ENCODE results near the gene GOLGA7B.

The GOLGA7B gene

DNA sequence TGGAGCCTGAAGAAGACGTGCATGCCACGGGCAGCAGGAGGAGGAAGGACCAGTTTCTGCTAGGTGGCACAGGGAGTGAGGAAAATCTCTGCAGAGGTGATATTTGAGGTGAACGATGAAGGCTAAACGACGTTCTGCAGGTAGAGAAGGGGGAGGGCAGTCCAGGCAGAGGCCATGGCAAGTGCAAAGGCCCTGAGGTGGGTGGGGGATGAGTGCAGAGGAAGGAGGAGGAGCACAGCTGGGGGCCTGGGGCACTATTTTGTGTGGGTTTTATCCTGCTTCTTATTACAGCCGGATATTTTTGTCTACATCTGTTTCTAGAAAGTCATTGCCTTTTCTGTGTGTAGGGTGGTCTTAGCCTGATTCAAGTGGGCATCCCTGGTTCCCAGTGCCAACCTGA, 57.6 kb downstream of the GOLGA7B start:
- H3K4ac ChIP-seq (ENCODE audit: low read depth in 1 of 2, low read length in 2 of 2): no peak overlapping the region
- H2BK120ac ChIP-seq (ENCODE audit: low read depth, low read length): no peak overlapping the region
- H3K9ac ChIP-seq (ENCODE audit: low read length): no peak overlapping the region
- peaks cover 1% of the 10 kb centered on the region for H3K4me1 ChIP-seq (ENCODE audit: control insufficient read depth, insufficient read depth, low read depth, low read length)
- H2AFZ ChIP-seq (ENCODE audit: low read depth, low read length): no peak overlapping the region
- no peak overlapping the region for H3K4me3 ChIP-seq (ENCODE audit: insufficient read depth in 1 of 2, low read depth in 1 of 2, low read length in 2 of 2)
- H3K9me3 ChIP-seq (ENCODE audit: control insufficient read depth, low read length): no peaks in the 10 kb centered on the region
- H3K4me2 ChIP-seq (ENCODE audit: low read length, poor library complexity, severe bottlenecking): no peak overlapping the region
- no peak overlapping the region for H4K8ac ChIP-seq (ENCODE audit: low read length)
- no peaks in the 10 kb centered on the region for H3K36me3 ChIP-seq (ENCODE audit: control insufficient read depth in 1 of 2, insufficient read depth in 2 of 2, low read depth in 1 of 2, low read length in 2 of 2)
- H4K91ac ChIP-seq (ENCODE audit: low read length): no peak overlapping the region
- DNase-seq: no peak
- no peak overlapping the region for H3K14ac ChIP-seq (ENCODE audit: low read length in 2 of 2)
- no peak overlapping the region for H2AK5ac ChIP-seq (ENCODE audit: low read length, severe bottlenecking)
- H3K23ac ChIP-seq (ENCODE audit: low read length in 2 of 2): no peak overlapping the region
- H3K79me1 ChIP-seq (replicated peaks; ENCODE audit: low read length, poor library complexity, severe bottlenecking): no peaks in the 10 kb centered on the region
- 87% methylated on average over 5 of the region's 6 CpGs for WGBS
- peaks cover 75 to 94% of the 10 kb centered on the region in 2 experiments for H3K27me3 ChIP-seq (ENCODE audit: control insufficient read depth in 1 of 2, insufficient read depth in 1 of 2, low read length in 2 of 2)
- no peak overlapping the region for H2BK15ac ChIP-seq (ENCODE audit: low read depth, poor library complexity, severe bottlenecking)
- H3K27ac ChIP-seq (ENCODE audit: low read length, poor library complexity, severe bottlenecking): no peak overlapping the region
- H2BK5ac ChIP-seq (ENCODE audit: low read depth, low read length, poor library complexity, severe bottlenecking): no peak overlapping the region
- H3K18ac ChIP-seq (ENCODE audit: low read depth in 1 of 2, low read length in 2 of 2): no peak overlapping the region
- H2BK12ac ChIP-seq (ENCODE audit: low read length in 2 of 2): no peak overlapping the region

- no peak overlapping the region for H3K4me3 ChIP-seq (ENCODE audit: insufficient read depth in 1 of 2, low read depth in 1 of 2, low read length in 2 of 2)
These were observed 58.2 kb downstream of the GOLGA7B start for GRCh38 chr10:97907830-97908229.

GRCh38 chr10:97910661-97911060, 61.0 kb downstream of the GOLGA7B start:
- no peak overlapping the region for H3K9ac ChIP-seq (ENCODE audit: low read length)
- H3K4ac ChIP-seq (ENCODE audit: low read depth in 1 of 2, low read length in 2 of 2): no peak overlapping the region
- H2BK5ac ChIP-seq (ENCODE audit: low read depth, low read length, poor library complexity, severe bottlenecking): no peak overlapping the region
- peaks cover 3% of the 10 kb centered on the region for H3K4me1 ChIP-seq (ENCODE audit: control insufficient read depth, insufficient read depth, low read depth, low read length)
- 79% methylated on average over 4 of the region's 4 CpGs for WGBS
- no peak overlapping the region for H3K4me2 ChIP-seq (ENCODE audit: low read length, poor library complexity, severe bottlenecking)
- H4K8ac ChIP-seq (ENCODE audit: low read length): no peak overlapping the region
- no peaks in the 10 kb centered on the region for H3K9me3 ChIP-seq (ENCODE audit: control insufficient read depth, low read length)
- H3K36me3 ChIP-seq (ENCODE audit: control insufficient read depth in 1 of 2, insufficient read depth in 2 of 2, low read depth in 1 of 2, low read length in 2 of 2): no peaks in the 10 kb centered on the region
- no peak overlapping the region for H3K23ac ChIP-seq (ENCODE audit: low read length in 2 of 2)
- H3K14ac ChIP-seq (ENCODE audit: low read length in 2 of 2): no peak overlapping the region
- H2BK12ac ChIP-seq (ENCODE audit: low read length in 2 of 2): no peak overlapping the region
- no peak overlapping the region for H2AFZ ChIP-seq (ENCODE audit: low read depth, low read length)
- H3K27ac ChIP-seq (ENCODE audit: low read length, poor library complexity, severe bottlenecking): no peak overlapping the region
- no peak overlapping the region for H2AK5ac ChIP-seq (ENCODE audit: low read length, severe bottlenecking)
- H3K27me3 ChIP-seq (ENCODE audit: control insufficient read depth in 1 of 2, insufficient read depth in 1 of 2, low read length in 2 of 2): peaks cover 68 to 95% of the 10 kb centered on the region in 2 experiments
- H4K91ac ChIP-seq (ENCODE audit: low read length): no peak overlapping the region
- DNase-seq: no peak
- H2BK120ac ChIP-seq (ENCODE audit: low read depth, low read length): no peak overlapping the region
- no peak overlapping the region for H2BK15ac ChIP-seq (ENCODE audit: low read depth, poor library complexity, severe bottlenecking)
- H3K79me1 ChIP-seq (replicated peaks; ENCODE audit: low read length, poor library complexity, severe bottlenecking): no peaks in the 10 kb centered on the region
- no peak overlapping the region for H3K18ac ChIP-seq (ENCODE audit: low read depth in 1 of 2, low read length in 2 of 2)
- H3K4me3 ChIP-seq (ENCODE audit: insufficient read depth in 1 of 2, low read depth in 1 of 2, low read length in 2 of 2): no peak overlapping the region

More at GRCh38 chr10:97907830-97908229, 58.2 kb downstream of the GOLGA7B start:
- Histone ChIP-seq H3K4ac (ENCODE audit: low read depth in 1 of 2, low read length in 2 of 2) (no peak overlapping the region), H3K9ac (ENCODE audit: low read length) (no peak overlapping the region), H2AK5ac (ENCODE audit: low read length, severe bottlenecking) (no peak overlapping the region), H3K9me3 (ENCODE audit: control insufficient read depth, low read length) (no peaks in the 10 kb centered on the region), H3K27ac (ENCODE audit: low read length, poor library complexity, severe bottlenecking) (no peak overlapping the region), H3K4me1 (ENCODE audit: control insufficient read depth, insufficient read depth, low read depth, low read length) (peaks cover 1% of the 10 kb centered on the region), H2BK12ac (ENCODE audit: low read length in 2 of 2) (no peak overlapping the region), H3K36me3 (ENCODE audit: control insufficient read depth in 1 of 2, insufficient read depth in 2 of 2, low read depth in 1 of 2, low read length in 2 of 2) (no peaks in the 10 kb centered on the region), H2AFZ (ENCODE audit: low read depth, low read length) (no peak overlapping the region), H3K18ac (ENCODE audit: low read depth in 1 of 2, low read length in 2 of 2) (no peak overlapping the region), H3K27me3 (ENCODE audit: control insufficient read depth in 1 of 2, insufficient read depth in 1 of 2, low read length in 2 of 2) (peaks cover 81 to 94% of the 10 kb centered on the region in 2 experiments), H3K79me1 (replicated peaks; ENCODE audit: low read length, poor library complexity, severe bottlenecking) (no peaks in the 10 kb centered on the region), H3K23ac (ENCODE audit: low read length in 2 of 2) (no peak overlapping the region), H3K4me2 (ENCODE audit: low read length, poor library complexity, severe bottlenecking) (no peak overlapping the region), H2BK120ac (ENCODE audit: low read depth, low read length) (no peak overlapping the region), H2BK15ac (ENCODE audit: low read depth, poor library complexity, severe bottlenecking) (no peak overlapping the region), H4K91ac (ENCODE audit: low read length) (no peak overlapping the region), H3K14ac (ENCODE audit: low read length in 2 of 2) (no peak overlapping the region), H2BK5ac (ENCODE audit: low read depth, low read length, poor library complexity, severe bottlenecking) (no peak overlapping the region), H4K8ac (ENCODE audit: low read length) (no peak overlapping the region)
- no peak for DNase-seq
- WGBS: 90% methylated on average over 12 of the region's 12 CpGs

DNA sequence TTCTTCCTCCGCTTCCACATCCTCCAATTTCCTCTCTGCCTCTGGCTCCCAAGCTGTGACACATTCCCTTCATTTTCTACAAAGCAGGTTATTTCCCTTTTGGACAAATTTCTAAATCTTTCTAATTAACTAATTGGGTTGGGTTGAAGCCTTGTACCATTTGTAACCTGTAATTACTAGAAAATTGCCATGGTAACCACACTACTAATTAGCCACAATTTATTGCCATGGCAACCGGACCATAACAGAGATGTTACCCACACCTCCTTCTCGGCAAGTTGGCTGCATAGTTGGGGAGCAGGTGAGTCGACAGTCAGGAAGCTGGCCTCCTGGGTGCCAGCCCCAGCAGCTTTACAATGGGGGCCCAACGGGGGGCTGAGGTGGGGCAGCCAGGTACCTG, 61.6 kb downstream of the GOLGA7B start:
- H3K18ac ChIP-seq (ENCODE audit: low read depth in 1 of 2, low read length in 2 of 2): no peak overlapping the region
- H3K4me3 ChIP-seq (ENCODE audit: insufficient read depth in 1 of 2, low read depth in 1 of 2, low read length in 2 of 2): no peak overlapping the region
- no peak overlapping the region for H3K27ac ChIP-seq (ENCODE audit: low read length, poor library complexity, severe bottlenecking)
- DNase-seq: no peak
- no peak overlapping the region for H3K23ac ChIP-seq (ENCODE audit: low read length in 2 of 2)
- H3K27me3 ChIP-seq (ENCODE audit: control insufficient read depth in 1 of 2, insufficient read depth in 1 of 2, low read length in 2 of 2): peaks cover 68 to 95% of the 10 kb centered on the region in 2 experiments
- no peak overlapping the region for H2AK5ac ChIP-seq (ENCODE audit: low read length, severe bottlenecking)
- no peak overlapping the region for H4K8ac ChIP-seq (ENCODE audit: low read length)
- no peaks in the 10 kb centered on the region for H3K36me3 ChIP-seq (ENCODE audit: control insufficient read depth in 1 of 2, insufficient read depth in 2 of 2, low read depth in 1 of 2, low read length in 2 of 2)
- H2BK12ac ChIP-seq (ENCODE audit: low read length in 2 of 2): no peak overlapping the region
- H3K4ac ChIP-seq (ENCODE audit: low read depth in 1 of 2, low read length in 2 of 2): no peak overlapping the region
- WGBS: 73% methylated on average over 5 of the region's 5 CpGs
- no peak overlapping the region for H2BK15ac ChIP-seq (ENCODE audit: low read depth, poor library complexity, severe bottlenecking)
- no peak overlapping the region for H3K14ac ChIP-seq (ENCODE audit: low read length in 2 of 2)
- H2AFZ ChIP-seq (ENCODE audit: low read depth, low read length): no peak overlapping the region
- H3K9ac ChIP-seq (ENCODE audit: low read length): no peak overlapping the region
- no peak overlapping the region for H2BK5ac ChIP-seq (ENCODE audit: low read depth, low read length, poor library complexity, severe bottlenecking)
- H3K9me3 ChIP-seq (ENCODE audit: control insufficient read depth, low read length): no peaks in the 10 kb centered on the region
- H2BK120ac ChIP-seq (ENCODE audit: low read depth, low read length): no peak overlapping the region
- no peak overlapping the region for H3K4me2 ChIP-seq (ENCODE audit: low read length, poor library complexity, severe bottlenecking)
- peaks cover 3% of the 10 kb centered on the region for H3K4me1 ChIP-seq (ENCODE audit: control insufficient read depth, insufficient read depth, low read depth, low read length)
- H4K91ac ChIP-seq (ENCODE audit: low read length): no peak overlapping the region
- no peaks in the 10 kb centered on the region for H3K79me1 ChIP-seq (replicated peaks; ENCODE audit: low read length, poor library complexity, severe bottlenecking)
